ENCODE data around the gene ASCC3.

The ASCC3 gene

DNA sequence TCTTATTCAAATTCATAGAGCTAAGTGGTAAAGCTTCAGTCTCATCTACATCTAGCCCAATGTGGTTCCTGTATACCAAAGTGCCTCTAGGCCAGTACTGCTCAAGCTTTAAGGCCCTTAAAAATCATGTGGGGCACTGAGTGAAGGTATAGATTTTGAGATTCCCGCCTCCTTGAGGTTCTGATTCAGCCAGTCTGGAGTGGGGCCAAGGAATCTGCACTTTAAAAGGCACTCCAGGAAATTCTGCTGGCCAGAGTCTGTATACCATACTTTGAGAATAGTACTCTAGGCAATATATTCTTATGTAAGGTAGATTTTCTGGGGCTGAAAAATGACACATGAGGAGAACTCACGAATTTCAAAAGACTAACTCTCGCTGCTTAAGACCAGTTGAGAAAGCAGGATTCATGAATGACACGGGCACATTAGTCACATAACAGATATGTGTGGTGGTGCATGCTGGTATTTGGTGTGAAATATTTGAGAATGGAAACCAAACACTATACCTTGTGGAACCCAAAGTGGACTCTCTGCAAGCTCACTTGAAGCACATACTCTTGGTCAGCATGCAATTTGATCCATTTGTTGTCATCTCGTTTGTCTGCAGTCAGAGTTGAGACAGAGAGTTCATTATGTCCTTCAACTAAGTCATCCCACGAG lies 368.8 kb downstream of the ASCC3 start:
- peak; percentile 12 for DNase-seq
- Histone ChIP-seq H2BK5ac (ENCODE audit: low read depth, low read length, poor library complexity, severe bottlenecking) (no peak overlapping the region), H3K4me3 (ENCODE audit: insufficient read depth in 1 of 2, low read depth in 1 of 2, low read length in 2 of 2) (no peak overlapping the region), H3K36me3 (ENCODE audit: control insufficient read depth in 1 of 2, insufficient read depth in 2 of 2, low read depth in 1 of 2, low read length in 2 of 2) (peaks cover 9 to 72% of the 10 kb centered on the region in 2 experiments), H3K18ac (ENCODE audit: low read depth in 1 of 2, low read length in 2 of 2) (no peak overlapping the region), H2BK12ac (ENCODE audit: low read length in 2 of 2) (no peak overlapping the region), H3K4me1 (ENCODE audit: control insufficient read depth, insufficient read depth, low read depth, low read length) (no peaks in the 10 kb centered on the region), H2AK5ac (ENCODE audit: low read length, severe bottlenecking) (no peak overlapping the region), H3K4me2 (ENCODE audit: low read length, poor library complexity, severe bottlenecking) (no peak overlapping the region), H2BK15ac (ENCODE audit: low read depth, poor library complexity, severe bottlenecking) (no peak overlapping the region), H4K91ac (ENCODE audit: low read length) (no peak overlapping the region), H3K9ac (ENCODE audit: low read length) (no peak overlapping the region), H3K4ac (ENCODE audit: low read depth in 1 of 2, low read length in 2 of 2) (no peak overlapping the region), H2AFZ (ENCODE audit: low read depth, low read length) (no peak overlapping the region), H2BK120ac (ENCODE audit: low read depth, low read length) (no peak overlapping the region), H3K79me1 (replicated peaks; ENCODE audit: low read length, poor library complexity, severe bottlenecking) (peaks cover 6% of the 10 kb centered on the region), H3K23ac (ENCODE audit: low read length in 2 of 2) (no peak overlapping the region), H3K14ac (ENCODE audit: low read length in 2 of 2) (no peak overlapping the region), H4K8ac (ENCODE audit: low read length) (no peak overlapping the region), H3K27me3 (ENCODE audit: control insufficient read depth in 1 of 2, insufficient read depth in 1 of 2, low read length in 2 of 2) (no peaks in the 10 kb centered on the region), H3K9me3 (ENCODE audit: control insufficient read depth, low read length) (no peaks in the 10 kb centered on the region), H3K27ac (ENCODE audit: low read length, poor library complexity, severe bottlenecking) (no peak overlapping the region)
- WGBS, result 90% methylated on average over 6 of the region's 6 CpGs

GRCh38 chr6:100509101-100509500 lies 372.0 kb downstream of the ASCC3 start:
- no peak overlapping the region for H2AK5ac ChIP-seq (ENCODE audit: low read length, severe bottlenecking)
- H3K36me3 ChIP-seq (ENCODE audit: control insufficient read depth in 1 of 2, insufficient read depth in 2 of 2, low read depth in 1 of 2, low read length in 2 of 2), result peaks cover 8 to 45% of the 10 kb centered on the region in 2 experiments
- 94% methylated on average over 1 of the region's 3 CpGs for WGBS
- H2BK120ac ChIP-seq (ENCODE audit: low read depth, low read length), result no peak overlapping the region
- peaks cover 5% of the 10 kb centered on the region for H3K4me1 ChIP-seq (ENCODE audit: control insufficient read depth, insufficient read depth, low read depth, low read length)
- H3K9ac ChIP-seq (ENCODE audit: low read length), result no peak overlapping the region
- no peak overlapping the region for H2BK15ac ChIP-seq (ENCODE audit: low read depth, poor library complexity, severe bottlenecking)
- peaks cover 2% of the 10 kb centered on the region for H3K79me1 ChIP-seq (replicated peaks; ENCODE audit: low read length, poor library complexity, severe bottlenecking)
- H3K4ac ChIP-seq (ENCODE audit: low read depth in 1 of 2, low read length in 2 of 2), result no peak overlapping the region
- H3K4me3 ChIP-seq (ENCODE audit: insufficient read depth in 1 of 2, low read depth in 1 of 2, low read length in 2 of 2), result no peak overlapping the region
- H3K14ac ChIP-seq (ENCODE audit: low read length in 2 of 2), result no peak overlapping the region
- H4K8ac ChIP-seq (ENCODE audit: low read length), result no peak overlapping the region
- H3K27me3 ChIP-seq (ENCODE audit: control insufficient read depth in 1 of 2, insufficient read depth in 1 of 2, low read length in 2 of 2), result no peaks in the 10 kb centered on the region
- H4K91ac ChIP-seq (ENCODE audit: low read length), result no peak overlapping the region
- no peak overlapping the region for H3K18ac ChIP-seq (ENCODE audit: low read depth in 1 of 2, low read length in 2 of 2)
- no peak overlapping the region for H3K23ac ChIP-seq (ENCODE audit: low read length in 2 of 2)
- H3K27ac ChIP-seq (ENCODE audit: low read length, poor library complexity, severe bottlenecking), result no peak overlapping the region
- no peak overlapping the region for H2AFZ ChIP-seq (ENCODE audit: low read depth, low read length)
- H3K9me3 ChIP-seq (ENCODE audit: control insufficient read depth, low read length), result no peaks in the 10 kb centered on the region
- no peak overlapping the region for H2BK5ac ChIP-seq (ENCODE audit: low read depth, low read length, poor library complexity, severe bottlenecking)
- no peak for DNase-seq
- H2BK12ac ChIP-seq (ENCODE audit: low read length in 2 of 2), result no peak overlapping the region
- no peak overlapping the region for H3K4me2 ChIP-seq (ENCODE audit: low read length, poor library complexity, severe bottlenecking)

- Histone ChIP-seq H3K4me1 (ENCODE audit: control insufficient read depth, insufficient read depth, low read depth, low read length) (peaks cover 5% of the 10 kb centered on the region), H3K27ac (ENCODE audit: low read length, poor library complexity, severe bottlenecking) (peak overlapping the region; percentile 13), H2BK120ac (ENCODE audit: low read depth, low read length) (no peak overlapping the region), H2BK15ac (ENCODE audit: low read depth, poor library complexity, severe bottlenecking) (no peak overlapping the region), H3K27me3 (ENCODE audit: control insufficient read depth in 1 of 2, insufficient read depth in 1 of 2, low read length in 2 of 2) (no peaks in the 10 kb centered on the region), H3K36me3 (ENCODE audit: control insufficient read depth in 1 of 2, insufficient read depth in 2 of 2, low read depth in 1 of 2, low read length in 2 of 2) (peaks cover 8 to 33% of the 10 kb centered on the region in 2 experiments), H3K4me2 (ENCODE audit: low read length, poor library complexity, severe bottlenecking) (no peak overlapping the region), H4K8ac (ENCODE audit: low read length) (no peak overlapping the region), H2BK12ac (ENCODE audit: low read length in 2 of 2) (peak overlapping the region in 1 of 2 experiments; percentile 77), H3K9me3 (ENCODE audit: control insufficient read depth, low read length) (no peaks in the 10 kb centered on the region), H4K91ac (ENCODE audit: low read length) (no peak overlapping the region), H3K4me3 (ENCODE audit: insufficient read depth in 1 of 2, low read depth in 1 of 2, low read length in 2 of 2) (no peak overlapping the region), H3K18ac (ENCODE audit: low read depth in 1 of 2, low read length in 2 of 2) (no peak overlapping the region), H2AK5ac (ENCODE audit: low read length, severe bottlenecking) (peak overlapping the region; percentile 92), H2AFZ (ENCODE audit: low read depth, low read length) (no peak overlapping the region), H3K14ac (ENCODE audit: low read length in 2 of 2) (no peak overlapping the region), H3K4ac (ENCODE audit: low read depth in 1 of 2, low read length in 2 of 2) (peak overlapping the region in 1 of 2 experiments; percentile 8), H3K23ac (ENCODE audit: low read length in 2 of 2) (peak overlapping the region in 1 of 2 experiments; percentile 51), H3K79me1 (replicated peaks; ENCODE audit: low read length, poor library complexity, severe bottlenecking) (no peaks in the 10 kb centered on the region), H3K9ac (ENCODE audit: low read length) (no peak overlapping the region), H2BK5ac (ENCODE audit: low read depth, low read length, poor library complexity, severe bottlenecking) (no peak overlapping the region)
- DNase-seq, result no peak
- WGBS, result 95% methylated on average over 2 of the region's 2 CpGs
Measured at GRCh38 chr6:100506651-100507050, 374.5 kb downstream of the ASCC3 start.

GRCh38 chr6:100504786-100505737 lies 376.1 kb downstream of the ASCC3 start:
- Histone ChIP-seq H3K9ac (ENCODE audit: low read length) (peak overlapping the region; percentile 68), H3K36me3 (ENCODE audit: control insufficient read depth in 1 of 2, insufficient read depth in 2 of 2, low read depth in 1 of 2, low read length in 2 of 2) (peaks cover 3 to 22% of the 10 kb centered on the region in 2 experiments), H2BK12ac (ENCODE audit: low read length in 2 of 2) (peak overlapping the region; percentile 80 to 89), H2BK15ac (ENCODE audit: low read depth, poor library complexity, severe bottlenecking) (no peak overlapping the region), H3K4ac (ENCODE audit: low read depth in 1 of 2, low read length in 2 of 2) (peak overlapping the region in 1 of 2 experiments; percentile 85), H3K14ac (ENCODE audit: low read length in 2 of 2) (peak overlapping the region in 1 of 2 experiments; percentile 59), H3K4me3 (ENCODE audit: insufficient read depth in 1 of 2, low read depth in 1 of 2, low read length in 2 of 2) (peak overlapping the region in 1 of 2 experiments; percentile 43), H2AFZ (ENCODE audit: low read depth, low read length) (no peak overlapping the region), H3K27ac (ENCODE audit: low read length, poor library complexity, severe bottlenecking) (peak overlapping the region; percentile 61), H2BK5ac (ENCODE audit: low read depth, low read length, poor library complexity, severe bottlenecking) (no peak overlapping the region), H2AK5ac (ENCODE audit: low read length, severe bottlenecking) (peak overlapping the region; percentile 64), H3K4me1 (ENCODE audit: control insufficient read depth, insufficient read depth, low read depth, low read length) (peaks cover 5% of the 10 kb centered on the region), H2BK120ac (ENCODE audit: low read depth, low read length) (no peak overlapping the region), H4K8ac (ENCODE audit: low read length) (peak overlapping the region; percentile 35), H3K27me3 (ENCODE audit: control insufficient read depth in 1 of 2, insufficient read depth in 1 of 2, low read length in 2 of 2) (no peaks in the 10 kb centered on the region), H4K91ac (ENCODE audit: low read length) (no peak overlapping the region), H3K18ac (ENCODE audit: low read depth in 1 of 2, low read length in 2 of 2) (peak overlapping the region; percentile 30 to 34), H3K79me1 (replicated peaks; ENCODE audit: low read length, poor library complexity, severe bottlenecking) (no peaks in the 10 kb centered on the region), H3K4me2 (ENCODE audit: low read length, poor library complexity, severe bottlenecking) (no peak overlapping the region), H3K23ac (ENCODE audit: low read length in 2 of 2) (no peak overlapping the region), H3K9me3 (ENCODE audit: control insufficient read depth, low read length) (no peaks in the 10 kb centered on the region)
- WGBS, result 11% methylated on average over 4 of the region's 6 CpGs
- DNase-seq, result peak; percentile 85

Measured in mesenchymal stem cell (in vitro differentiated cells and primary cell).